GM19397 (cell line): ENCODE results near the gene KCND3.

Experiments
- ATAC-seq: cut with Tn5 transposase; IDR thresholded peaks from one replicate; pipeline ENCODE4 v1.9.1; 2021; ENCODE audit warnings: mild to moderate bottlenecking, moderate library complexity; ENCODE audit not compliant: unreplicated experiment

KCND3 gene

DNA sequence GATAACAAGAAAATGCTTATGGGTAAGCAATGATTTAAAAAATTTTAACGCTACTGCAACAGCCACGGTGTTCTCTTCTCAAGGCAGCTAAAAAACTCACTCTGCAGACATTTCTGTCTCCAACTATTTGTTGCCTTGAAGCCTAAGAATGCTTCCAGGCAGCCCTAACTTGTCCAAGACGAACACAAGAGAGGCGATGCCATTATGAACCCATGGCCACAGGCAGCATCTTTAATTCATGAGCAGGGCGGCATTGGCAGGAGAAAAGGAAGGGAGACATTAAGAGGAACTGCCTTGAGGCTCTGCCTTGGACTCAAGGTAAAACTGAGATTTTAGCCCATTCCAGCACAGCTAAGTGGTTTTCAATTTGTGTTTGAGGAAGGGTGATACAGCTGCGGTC is 67.5 kb downstream of the KCND3 start:
- ATAC-seq = no peak

DNA sequence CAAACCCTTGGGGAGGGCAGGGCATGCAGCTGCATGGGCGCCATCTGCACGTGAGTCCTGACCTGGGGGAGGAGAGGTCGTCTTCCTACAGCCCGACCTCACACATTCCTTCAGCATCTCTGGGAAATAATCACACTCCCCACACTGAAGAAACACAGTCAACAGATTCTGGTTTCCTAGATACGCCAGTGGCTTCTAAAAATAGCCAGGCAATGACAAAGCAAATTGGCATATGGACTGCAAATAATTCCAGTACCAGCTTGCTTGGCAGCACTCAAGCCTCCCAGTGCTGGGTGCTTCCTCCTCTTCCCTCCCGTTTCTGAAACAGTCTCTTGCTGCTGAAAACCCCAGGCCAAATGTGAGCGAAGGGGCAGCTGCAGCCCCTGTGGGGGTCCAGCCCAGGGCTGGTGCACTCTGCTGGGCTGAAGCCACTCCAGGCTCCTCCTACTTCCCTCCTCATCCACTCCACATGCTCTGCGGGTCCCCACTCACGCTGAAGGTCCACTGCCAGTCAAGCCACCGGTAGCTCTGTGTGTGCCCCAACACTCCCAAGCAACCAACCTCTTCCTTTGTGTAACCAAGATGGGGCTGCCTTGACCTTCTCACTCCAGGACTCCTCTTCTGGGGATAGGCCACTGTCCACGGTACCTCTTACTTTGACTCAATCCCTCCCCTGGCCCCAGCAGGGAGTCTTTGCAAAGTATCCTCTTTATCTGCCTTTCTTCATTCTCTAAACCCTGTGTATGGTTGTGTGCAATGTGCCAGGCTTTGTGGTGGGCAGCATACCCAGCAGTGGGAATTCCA is 69.0 kb downstream of the KCND3 start:
- no peak for ATAC-seq

DNA sequence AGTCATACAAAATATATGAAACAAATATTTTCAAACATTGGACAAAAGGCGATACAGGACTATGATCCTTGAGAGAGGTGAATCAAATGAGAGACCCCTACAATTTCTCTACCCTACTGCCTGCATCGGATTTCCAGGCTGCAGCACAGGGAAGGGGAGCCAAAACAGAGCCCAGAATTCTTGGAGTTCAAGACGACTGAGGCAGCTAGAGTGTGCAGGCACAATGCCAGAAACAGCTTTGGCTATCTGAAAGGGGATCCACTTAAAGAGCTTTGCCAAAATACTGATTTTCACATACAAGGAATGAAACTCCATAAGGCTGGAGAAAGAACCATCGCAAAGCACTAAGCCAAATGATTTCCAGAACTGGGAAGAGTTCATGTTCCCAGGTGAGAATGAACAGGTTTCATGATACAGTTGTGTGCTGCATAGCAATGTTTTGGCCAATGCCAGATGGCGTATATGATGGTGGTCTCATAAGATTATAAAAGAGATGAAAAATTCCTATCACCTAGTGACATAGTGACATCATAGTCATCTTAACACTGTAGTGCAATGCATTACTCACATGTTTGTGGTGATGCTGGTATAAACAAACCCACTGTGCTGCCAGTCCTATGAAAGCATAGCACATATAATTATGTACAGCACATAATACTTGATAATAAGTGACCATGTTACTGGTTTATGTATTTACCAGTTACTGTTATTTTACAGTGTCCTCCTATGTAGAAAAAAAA is 77.5 kb downstream of the KCND3 start:
- no peak for ATAC-seq

DNA sequence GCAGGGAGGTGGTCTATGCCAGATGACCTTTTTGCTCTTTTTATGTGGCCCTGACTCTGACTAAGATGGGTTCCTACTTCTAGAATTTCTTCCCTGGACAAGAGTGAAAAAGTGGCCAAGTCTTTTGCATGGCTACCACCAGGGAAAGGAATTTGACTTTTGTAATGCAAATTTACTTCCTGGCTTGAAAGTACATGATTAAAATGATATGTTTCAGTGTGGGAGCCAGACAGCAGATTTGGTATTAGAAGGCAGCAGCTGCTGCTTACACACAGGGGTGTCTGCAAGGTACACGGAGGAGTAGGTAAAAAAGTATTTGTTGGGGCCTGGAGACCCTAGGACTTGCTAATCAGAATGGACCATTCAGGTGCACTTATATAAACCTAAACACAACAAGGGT is 78.4 kb downstream of the KCND3 start:
- ATAC-seq = no peak

DNA sequence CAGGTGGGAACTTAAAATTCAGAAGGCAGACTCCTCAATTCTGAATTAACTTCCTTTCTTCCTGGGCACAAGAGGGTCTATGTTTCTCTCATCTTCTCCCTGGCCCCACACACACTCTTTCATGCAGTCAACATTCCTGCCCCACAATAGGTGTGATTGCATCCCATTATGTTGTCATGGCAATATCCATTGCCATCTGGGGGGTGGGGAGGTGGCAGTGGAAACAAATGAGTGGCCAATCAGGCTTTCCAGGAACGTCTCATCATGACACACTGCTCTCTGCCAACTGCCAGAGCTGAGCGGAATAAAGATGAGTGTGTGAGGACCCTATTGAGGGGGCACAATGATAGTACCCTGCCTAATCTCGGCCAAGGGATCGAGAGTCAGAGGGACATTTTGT is 80.4 kb downstream of the KCND3 start:
- no peak for ATAC-seq

DNA sequence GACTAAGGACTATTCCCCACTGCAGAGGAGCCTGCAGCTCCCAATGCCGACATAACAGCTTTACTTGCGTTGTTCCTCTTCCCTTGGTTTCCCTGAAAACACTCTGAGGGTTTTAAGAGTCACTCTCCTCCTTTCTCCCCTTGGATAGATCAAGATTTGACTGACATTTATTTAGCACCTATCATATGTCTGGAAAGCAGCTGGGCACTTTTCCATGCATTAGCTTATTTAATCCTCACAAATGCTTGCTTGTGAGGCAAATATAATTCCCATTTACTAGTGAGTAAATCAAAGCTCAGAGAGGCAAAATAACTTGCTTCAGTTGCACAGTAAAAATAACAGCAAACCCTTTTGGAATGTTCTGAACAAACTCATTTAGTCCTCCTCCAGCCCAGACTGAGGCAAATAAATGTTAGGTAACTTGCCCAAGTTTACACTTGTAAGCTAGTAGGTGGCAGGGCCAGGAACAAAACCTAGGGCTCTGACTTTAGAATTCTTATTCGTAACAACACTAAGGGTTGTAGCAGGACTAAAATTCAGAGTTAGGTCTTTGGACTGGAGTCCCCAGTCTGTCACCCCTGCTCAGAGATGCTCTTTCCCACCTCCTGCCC is 81.4 kb downstream of the KCND3 start:
- no peak for ATAC-seq

DNA sequence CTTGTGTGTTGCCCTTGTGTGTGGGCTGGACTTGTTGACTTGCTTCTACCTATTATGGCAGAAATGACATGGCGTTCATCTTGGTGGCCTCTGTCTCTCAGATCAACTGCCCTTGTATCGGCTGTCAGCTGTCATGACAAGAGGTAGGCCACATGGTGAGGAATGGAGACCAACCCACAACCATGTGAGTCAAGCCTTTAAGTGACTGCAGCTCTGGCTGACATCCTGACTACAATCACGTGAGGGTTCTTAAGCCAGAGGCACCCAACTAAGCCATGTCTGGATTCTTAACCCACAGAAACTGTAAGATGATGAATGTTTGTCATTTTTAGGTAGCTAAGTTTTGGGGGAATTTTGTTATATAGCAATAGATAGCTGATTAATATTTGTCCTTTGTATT is 82.1 kb downstream of the KCND3 start:
- ATAC-seq = no peak

DNA sequence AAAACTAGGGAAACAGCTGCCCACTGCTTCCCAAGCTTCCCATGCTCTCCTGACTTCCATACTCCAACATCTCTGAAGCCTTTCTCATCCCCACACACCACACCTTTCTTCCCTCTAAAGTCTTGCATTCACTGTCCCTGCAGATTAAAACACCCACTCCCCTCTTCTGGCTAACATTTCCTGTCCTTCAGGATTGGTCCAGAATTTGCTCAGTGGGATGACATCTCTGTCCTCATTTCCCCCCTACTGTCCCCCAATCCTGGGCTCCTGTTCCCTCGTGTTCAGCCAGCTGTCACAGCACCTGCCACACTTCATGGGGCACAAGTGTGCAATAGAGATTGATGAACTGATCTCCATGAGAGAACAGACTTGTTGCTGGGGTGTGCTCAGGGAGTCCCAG is 82.7 kb downstream of the KCND3 start:
- ATAC-seq = no peak

DNA sequence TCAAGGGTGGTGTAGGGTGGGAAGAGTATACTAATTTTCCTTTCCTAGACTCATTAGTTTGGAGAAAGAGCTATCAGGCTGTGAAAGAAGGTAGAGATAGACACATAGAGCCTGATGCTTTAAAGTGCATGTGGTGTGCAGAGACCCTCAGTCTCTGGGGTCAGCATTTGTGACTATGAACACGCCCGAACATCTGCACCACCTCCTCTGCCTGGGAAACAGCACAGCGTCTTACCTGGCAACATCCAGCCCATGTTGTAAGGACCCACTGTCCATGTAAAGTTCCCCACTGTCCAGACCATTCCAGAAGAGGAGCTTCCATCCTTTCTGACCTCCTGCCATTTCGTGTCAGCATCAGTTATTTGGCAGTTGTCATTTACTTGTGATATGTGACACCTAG is 83.4 kb downstream of the KCND3 start:
- ATAC-seq = no peak

DNA sequence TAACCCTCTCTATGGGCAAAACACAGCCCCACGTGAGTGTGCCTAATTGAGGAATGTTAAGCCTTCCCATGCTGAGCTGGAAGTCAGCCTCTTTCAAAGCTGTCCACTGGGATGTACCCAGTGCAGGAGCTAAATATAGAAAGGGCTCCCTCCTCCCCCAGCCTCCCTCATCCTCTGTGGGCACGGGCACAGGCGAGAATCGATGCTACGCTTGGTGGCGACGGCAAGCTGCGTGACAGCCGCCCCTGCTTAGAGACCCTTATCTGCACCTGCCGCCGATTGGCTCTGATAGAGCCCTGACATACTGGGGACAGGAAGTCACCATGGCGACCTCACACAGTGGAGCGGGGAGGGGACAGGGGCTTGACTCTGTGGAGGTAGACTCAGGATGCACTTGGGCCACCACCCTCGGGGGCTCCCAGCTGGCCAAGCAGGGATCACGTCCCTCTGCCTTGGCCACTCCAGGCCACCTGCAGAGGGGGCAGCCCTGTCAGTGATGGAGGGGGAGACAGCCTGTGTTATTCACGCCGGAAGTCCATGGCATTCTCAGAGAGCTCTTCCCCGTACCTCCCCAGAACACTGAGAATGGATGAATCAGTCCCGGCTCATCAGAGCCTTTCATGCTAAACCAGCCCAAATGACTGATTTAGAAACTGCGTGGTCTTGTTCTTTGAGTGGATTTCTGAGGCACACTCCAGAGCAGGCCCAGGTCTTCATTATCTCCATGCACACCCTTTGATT is 84.8 kb downstream of the KCND3 start:
- no peak for ATAC-seq

DNA sequence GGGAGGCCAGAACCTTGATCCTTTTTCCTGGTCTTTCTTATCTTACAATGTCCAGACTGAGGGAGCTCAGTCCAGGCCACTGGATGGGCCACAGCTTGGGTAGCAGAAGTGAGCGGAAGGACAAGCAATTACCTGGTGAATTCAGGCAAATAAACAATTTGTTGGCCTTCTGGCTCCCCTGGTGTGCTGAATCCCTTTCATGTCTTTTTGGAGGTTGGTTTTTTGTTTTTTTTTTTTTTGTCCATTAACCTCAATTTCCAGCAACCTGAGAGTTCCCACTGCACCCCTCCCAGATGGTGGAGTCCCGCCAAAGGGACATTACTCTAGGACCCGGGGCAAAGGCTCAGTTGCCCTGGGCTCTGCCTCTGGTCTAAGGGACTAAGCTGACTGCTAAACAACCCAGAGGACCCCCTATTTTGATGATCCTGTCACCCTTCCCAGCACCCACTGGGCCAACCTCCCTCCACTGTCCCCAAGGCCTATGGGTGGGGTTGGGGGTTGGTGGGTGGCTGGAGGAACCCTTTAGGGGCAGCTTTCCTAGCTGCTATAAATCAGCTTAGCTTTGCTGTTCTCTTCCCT is 85.5 kb downstream of the KCND3 start:
- ATAC-seq = no peak

DNA sequence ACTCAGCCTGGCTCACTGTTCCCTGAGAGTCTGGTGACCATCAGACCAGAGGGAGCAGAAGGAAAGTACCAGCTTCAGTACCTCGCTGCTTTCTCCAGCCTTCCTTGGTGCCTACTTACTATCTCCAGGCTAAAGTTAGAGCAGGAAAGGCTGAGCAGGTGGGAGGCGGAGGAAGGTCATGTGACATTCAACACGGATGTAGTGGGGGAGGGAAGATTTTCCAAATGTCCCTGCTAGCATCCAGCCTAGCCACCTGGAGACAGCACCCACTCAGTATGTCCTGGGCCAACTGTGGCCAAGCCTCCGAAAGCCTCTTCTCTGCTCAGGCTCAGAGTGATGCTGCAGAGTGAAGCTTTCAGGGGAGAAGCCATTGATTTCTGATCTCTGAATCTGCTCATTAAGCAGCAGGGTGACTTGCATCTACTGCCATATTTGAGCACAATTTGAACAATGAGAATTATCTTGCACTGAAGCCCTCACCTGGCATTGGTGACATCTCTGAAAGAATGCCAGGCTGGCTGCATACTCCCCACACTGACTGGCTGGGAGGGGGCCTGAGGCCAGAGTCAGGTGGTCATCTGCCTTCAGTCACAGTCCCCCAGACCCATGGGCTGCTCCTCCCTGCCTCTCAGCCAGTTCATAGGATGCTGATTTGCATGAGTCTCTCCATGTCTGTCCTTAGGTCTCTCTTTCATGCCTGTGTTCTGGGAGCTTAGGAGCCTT is 86.2 kb downstream of the KCND3 start:
- no peak for ATAC-seq

DNA sequence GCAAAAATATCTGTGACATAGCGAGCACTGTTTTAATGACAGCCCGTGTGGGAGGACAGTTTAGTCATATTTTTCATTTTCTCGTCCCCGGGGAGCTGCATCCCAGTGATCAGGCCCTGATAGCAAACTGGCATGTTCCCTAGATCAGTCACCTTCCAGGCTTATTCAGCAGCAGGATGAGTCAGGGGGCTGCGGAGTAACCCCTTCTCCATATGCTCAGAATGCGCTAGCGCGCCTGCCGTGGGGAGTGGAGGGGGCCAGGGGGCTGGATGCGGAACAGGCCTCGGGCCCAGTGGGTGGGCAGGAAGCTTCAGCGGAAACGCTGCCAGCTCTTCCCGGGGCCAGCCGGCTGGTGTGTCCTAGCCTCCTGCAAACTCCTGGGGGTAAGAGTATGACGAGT is 94.0 kb downstream of the KCND3 start:
- ATAC-seq = no peak

DNA sequence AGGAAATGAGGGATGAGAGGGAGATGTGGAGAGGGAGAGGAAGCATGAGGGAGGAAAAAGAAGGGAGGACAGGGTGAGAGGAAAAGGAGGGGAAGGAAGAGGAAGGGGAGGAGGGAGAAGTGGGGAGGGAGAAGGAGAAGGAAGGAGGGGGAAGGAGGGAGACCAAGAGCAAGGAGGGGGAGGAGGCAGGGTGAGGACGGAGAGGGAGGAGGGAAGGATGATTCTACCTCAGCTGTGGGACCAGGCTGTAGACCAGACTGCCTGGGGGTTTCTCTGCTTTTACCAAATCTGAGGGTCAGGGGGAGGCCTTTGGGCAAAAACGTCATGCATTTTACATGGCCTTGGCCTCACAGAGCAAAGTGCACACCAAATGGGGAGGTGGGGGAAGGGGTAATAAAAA is 94.5 kb downstream of the KCND3 start:
- ATAC-seq = no peak

DNA sequence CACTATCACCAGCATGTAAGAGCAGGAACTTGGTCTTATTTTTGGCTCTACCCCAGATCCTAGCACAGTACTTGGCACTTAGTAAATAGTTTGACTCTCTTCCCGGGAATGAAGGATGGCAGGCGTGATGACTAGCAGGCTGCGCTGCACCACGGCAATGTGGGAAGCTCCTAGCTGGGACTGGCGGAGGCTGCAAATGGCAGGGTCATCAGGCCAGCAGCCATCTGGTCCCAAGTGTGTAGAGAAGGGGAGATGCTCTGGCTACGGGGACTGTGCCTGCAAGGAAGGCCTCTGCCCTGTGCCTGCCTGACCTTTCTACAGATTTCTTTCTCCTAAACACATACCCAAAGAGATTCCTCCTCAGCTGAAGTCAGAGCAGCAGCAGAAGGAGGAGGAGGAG is 95.0 kb downstream of the KCND3 start:
- ATAC-seq = no peak

DNA sequence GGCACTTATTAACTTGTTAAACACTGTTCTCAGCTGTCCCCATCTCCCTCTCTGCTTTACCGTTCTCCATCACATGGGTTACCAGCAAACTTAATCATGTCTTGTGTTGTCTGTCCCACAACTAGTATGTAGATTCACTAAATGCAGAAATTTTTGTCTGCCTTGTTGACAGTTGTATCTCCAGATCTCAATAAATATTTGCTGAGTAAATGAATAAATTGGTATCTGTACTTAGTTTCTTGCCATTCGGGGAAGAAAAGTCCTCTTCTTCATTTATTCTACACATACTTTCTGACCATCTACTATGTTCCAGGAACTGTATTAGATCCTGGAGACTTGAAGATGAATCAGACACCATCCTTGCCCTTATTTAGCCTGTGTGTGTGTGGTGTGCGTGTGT is 97.9 kb downstream of the KCND3 start:
- ATAC-seq = no peak

DNA sequence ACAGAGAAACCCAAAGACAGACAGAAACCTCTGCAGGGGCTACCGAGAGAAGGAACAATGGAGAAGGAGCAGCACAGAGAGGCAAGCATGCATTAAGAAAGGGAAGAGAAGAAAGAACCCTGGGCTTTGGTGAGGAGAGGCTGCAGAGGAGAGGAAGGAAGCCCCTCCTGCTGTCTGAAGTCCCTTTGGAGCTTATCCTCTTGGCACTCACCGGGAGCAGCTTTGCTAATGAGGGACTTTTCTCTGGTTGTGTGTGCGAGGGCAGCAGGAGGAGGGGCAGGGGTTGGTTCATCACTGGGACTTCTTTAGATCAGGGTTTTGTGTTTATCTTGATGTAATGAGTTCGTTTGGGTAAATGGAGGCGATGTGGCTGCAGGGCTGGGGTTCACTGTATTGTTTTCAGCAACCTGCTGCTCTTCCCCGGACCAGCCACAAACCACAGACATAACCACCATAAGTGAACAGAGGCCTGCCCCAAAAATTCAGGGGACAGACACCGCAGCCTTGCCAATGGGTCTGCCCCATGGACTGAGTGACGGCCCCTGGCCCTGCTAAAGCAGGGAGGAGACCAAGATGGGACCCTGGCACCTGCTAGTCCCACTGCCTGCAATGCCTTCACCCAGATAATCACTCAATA is 100.6 kb downstream of the KCND3 start:
- no peak for ATAC-seq

DNA sequence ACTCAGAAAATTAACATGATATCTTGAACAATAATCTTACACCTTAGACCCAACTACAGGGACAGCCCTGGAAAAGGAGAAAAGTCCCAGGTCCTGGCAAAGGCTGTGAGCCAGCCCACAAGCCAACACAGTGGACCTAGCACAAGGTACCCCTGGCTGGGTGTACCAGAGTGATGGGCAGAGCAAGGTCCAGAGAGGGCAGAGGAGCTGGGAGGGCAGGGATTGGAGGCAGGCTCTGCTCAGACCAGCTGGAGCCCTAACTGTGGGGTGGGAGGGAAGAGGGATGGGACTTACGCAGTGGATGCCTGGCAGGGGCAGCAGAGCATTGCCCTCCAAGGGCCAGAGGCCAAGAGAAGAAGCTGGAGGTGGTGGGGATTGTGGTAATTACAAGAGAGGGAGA is 101.6 kb downstream of the KCND3 start:
- ATAC-seq = no peak

DNA sequence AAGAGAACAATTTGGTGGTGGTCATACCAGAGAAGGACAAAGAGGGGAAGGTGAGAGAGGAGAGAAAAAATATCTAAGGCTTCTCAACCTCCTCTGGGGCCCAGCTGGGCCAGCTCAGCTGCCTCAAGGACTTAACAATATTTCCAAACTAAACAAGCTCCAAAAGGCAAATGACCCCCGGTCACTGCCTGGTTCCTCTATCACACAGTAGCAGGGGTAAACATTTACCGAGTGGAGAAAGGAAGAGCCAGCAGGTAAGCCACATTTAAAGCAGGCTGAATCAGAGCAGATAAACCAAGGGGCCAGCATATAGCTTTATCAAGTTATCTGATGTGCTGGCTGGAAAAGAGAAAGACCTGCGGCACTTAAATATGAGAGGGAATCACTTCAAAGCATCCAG is 102.1 kb downstream of the KCND3 start:
- no peak for ATAC-seq

DNA sequence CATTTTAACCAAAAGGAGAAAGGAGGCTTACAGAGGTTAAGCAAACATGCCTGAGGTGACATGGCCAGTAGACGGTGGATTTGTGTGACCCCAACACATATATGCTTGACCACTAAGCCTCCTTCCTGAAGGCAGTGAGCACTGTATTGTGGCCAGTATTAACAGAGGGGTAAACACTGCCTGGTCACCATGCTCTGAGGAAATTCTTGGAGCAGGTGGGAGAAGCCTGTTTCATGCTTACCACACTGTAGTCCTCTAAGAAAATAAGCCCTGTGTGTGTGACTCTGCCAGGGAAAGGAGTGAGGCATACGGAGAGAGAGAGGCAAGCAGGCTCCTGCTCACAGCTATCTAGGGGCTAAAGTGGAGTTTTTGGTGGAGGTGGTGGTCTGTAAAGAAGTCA is 102.7 kb downstream of the KCND3 start:
- ATAC-seq = no peak
